ENCODE measurements around the gene ASCL2. TPM values are rescaled to one million over a fixed set of nuclear protein-coding genes. Genes with fewer than 3 reads are reported as not detected.

The ASCL2 gene
- total RNA-seq, 1 experiment from 2014 or later = not detected

- H3K9me3 Mint-ChIP-seq (ENCODE audit: unreplicated experiment) = no peaks in the 10 kb centered on the region
- H3K27me3 Mint-ChIP-seq (ENCODE audit: insufficient read depth, unreplicated experiment) = no peaks in the 10 kb centered on the region
- no peak for TF ChIP-seq CTCF (IDR thresholded peaks at IDR 0.05; ENCODE audit: unreplicated experiment)
- DNase-seq (ENCODE audit: unreplicated experiment) = no peak
- H3K36me3 Mint-ChIP-seq (ENCODE audit: insufficient read depth, unreplicated experiment) = no peaks in the 10 kb centered on the region
- ChIA-PET CTCF (no interaction called here), POLR2A (no interaction called here)
- intact Hi-C loops (cut with micrococcal nuclease) = no loop called here
- H3K4me3 Mint-ChIP-seq (ENCODE audit: unreplicated experiment) = no peak overlapping the region
- BruUV-seq (replicated peaks) = no TSS peak
- H3K4me1 Mint-ChIP-seq (ENCODE audit: insufficient read depth, unreplicated experiment) = peaks cover 7% of the 10 kb centered on the region
- H3K27ac Mint-ChIP-seq (ENCODE audit: low read depth, unreplicated experiment) = no peak overlapping the region
Measured at GRCh38 chr11:2260491-2261364, 9.7 kb downstream of the ASCL2 start.

GRCh38 chr11:2259897-2260451, 10.4 kb downstream of the ASCL2 start:
- Mint-ChIP-seq H3K36me3 (ENCODE audit: insufficient read depth, unreplicated experiment) (no peaks in the 10 kb centered on the region), H3K4me1 (ENCODE audit: insufficient read depth, unreplicated experiment) (peaks cover 7% of the 10 kb centered on the region), H3K4me3 (ENCODE audit: unreplicated experiment) (no peak overlapping the region), H3K27ac (ENCODE audit: low read depth, unreplicated experiment) (no peak overlapping the region), H3K9me3 (ENCODE audit: unreplicated experiment) (no peaks in the 10 kb centered on the region), H3K27me3 (ENCODE audit: insufficient read depth, unreplicated experiment) (no peaks in the 10 kb centered on the region)
- BruUV-seq (replicated peaks) = no TSS peak
- CTCF ChIA-PET = interaction anchor here (1.3 kb wide), 1 partner anchor 37 kb away, joined by 3 read pairs; no protein-coding TSS in a partner anchor
- POLR2A ChIA-PET = no interaction called here
- DNase-seq (ENCODE audit: unreplicated experiment) = no peak
- no peak for TF ChIP-seq CTCF (IDR thresholded peaks at IDR 0.05; ENCODE audit: unreplicated experiment)
- intact Hi-C loops (cut with micrococcal nuclease) = no loop called here

- no TSS peak for BruUV-seq (replicated peaks)
- no peak overlapping the region for H3K27ac Mint-ChIP-seq (ENCODE audit: low read depth, unreplicated experiment)
- no peaks in the 10 kb centered on the region for H3K36me3 Mint-ChIP-seq (ENCODE audit: insufficient read depth, unreplicated experiment)
- POLR2A ChIA-PET = no interaction called here
- CTCF ChIA-PET = interaction anchor here (1.3 kb wide), 1 partner anchor 37 kb away, joined by 3 read pairs; no protein-coding TSS in a partner anchor
- peaks cover 7% of the 10 kb centered on the region for H3K4me1 Mint-ChIP-seq (ENCODE audit: insufficient read depth, unreplicated experiment)
- TF ChIP-seq CTCF (IDR thresholded peaks at IDR 0.05; ENCODE audit: unreplicated experiment) = no peak
- no peaks in the 10 kb centered on the region for H3K9me3 Mint-ChIP-seq (ENCODE audit: unreplicated experiment)
- intact Hi-C loops (cut with micrococcal nuclease) = no loop called here
- H3K4me3 Mint-ChIP-seq (ENCODE audit: unreplicated experiment) = no peak overlapping the region
- H3K27me3 Mint-ChIP-seq (ENCODE audit: insufficient read depth, unreplicated experiment) = no peaks in the 10 kb centered on the region
- no peak for DNase-seq (ENCODE audit: unreplicated experiment)
Measured at GRCh38 chr11:2259466-2259830, 10.9 kb downstream of the ASCL2 start.

Measured in MCF 10A (cell line).